ENCODE data around the gene KCTD10. TPM values are rescaled to one million over a fixed set of nuclear protein-coding genes. Genes with fewer than 3 reads are reported as not detected.

KCTD10 gene
- total and polyA plus RNA-seq, 2 experiments from 2014 or later, result 64.5 to 102 TPM

DNA sequence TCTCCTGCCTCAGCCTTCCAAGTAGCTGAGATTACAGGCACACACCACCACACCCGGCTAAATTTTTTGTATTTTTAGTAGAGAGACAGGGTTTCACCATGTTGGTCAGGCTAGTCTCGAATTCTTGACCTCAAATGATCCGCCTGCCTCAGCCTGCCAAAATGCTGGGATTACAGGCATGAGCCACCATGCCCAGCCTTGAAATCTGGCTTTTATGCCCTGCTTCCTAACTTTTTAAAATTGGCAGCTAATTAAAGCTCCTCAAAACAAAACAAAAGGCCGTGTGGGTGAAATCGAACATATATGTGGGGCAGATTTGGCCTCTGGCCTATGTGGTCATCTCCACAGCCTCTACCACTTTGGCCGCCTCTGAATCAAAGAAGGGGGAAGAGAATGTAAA, 37.9 kb downstream of the KCTD10 start:
- no peak for DNase-seq (ENCODE audit: low read depth in 1 of 2, low spot score in 1 of 2)
- H3K9me3 ChIP-seq (ENCODE audit: low read depth), result no peaks in the 10 kb centered on the region
- TF ChIP-seq, protein P1, sequence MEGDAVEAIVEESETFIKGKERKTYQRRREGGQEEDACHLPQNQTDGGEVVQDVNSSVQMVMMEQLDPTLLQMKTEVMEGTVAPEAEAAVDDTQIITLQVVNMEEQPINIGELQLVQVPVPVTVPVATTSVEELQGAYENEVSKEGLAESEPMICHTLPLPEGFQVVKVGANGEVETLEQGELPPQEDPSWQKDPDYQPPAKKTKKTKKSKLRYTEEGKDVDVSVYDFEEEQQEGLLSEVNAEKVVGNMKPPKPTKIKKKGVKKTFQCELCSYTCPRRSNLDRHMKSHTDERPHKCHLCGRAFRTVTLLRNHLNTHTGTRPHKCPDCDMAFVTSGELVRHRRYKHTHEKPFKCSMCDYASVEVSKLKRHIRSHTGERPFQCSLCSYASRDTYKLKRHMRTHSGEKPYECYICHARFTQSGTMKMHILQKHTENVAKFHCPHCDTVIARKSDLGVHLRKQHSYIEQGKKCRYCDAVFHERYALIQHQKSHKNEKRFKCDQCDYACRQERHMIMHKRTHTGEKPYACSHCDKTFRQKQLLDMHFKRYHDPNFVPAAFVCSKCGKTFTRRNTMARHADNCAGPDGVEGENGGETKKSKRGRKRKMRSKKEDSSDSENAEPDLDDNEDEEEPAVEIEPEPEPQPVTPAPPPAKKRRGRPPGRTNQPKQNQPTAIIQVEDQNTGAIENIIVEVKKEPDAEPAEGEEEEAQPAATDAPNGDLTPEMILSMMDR (IDR thresholded peaks at IDR 0.05; ENCODE audit: low read depth, low read length), result no peak
- no peaks in the 10 kb centered on the region for H3K27me3 ChIP-seq
- no peaks in the 10 kb centered on the region for H3K36me3 ChIP-seq
- no peak overlapping the region for H3K4me3 ChIP-seq
- no peak overlapping the region for H3K27ac ChIP-seq
- peaks cover 25% of the 10 kb centered on the region for H3K4me1 ChIP-seq (ENCODE audit: low read depth)

DNA sequence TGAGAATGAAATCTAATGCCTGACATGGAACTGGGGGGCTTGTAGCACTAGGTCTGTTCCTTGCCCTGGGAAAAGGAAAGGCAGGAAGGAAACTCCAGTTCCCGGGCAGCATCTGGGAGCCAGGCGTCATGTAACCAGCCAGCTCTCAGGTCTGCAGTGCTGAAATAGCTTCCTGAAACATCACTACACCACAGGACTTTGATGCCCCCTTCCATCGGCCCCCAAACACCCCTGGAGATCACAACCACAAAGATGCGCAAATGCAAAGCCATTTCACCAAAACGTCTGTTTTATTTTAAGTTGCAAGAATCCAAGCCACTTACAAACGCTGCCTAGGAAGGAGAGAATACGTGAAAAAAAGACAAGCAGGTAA, 40.9 kb downstream of the KCTD10 start:
- Histone ChIP-seq H3K9me3 (ENCODE audit: low read depth) (no peaks in the 10 kb centered on the region), H3K4me3 (no peak overlapping the region), H3K27ac (no peak overlapping the region), H3K27me3 (no peaks in the 10 kb centered on the region), H3K4me1 (ENCODE audit: low read depth) (peaks cover 14% of the 10 kb centered on the region), H3K36me3 (no peaks in the 10 kb centered on the region)
- no peak for DNase-seq (ENCODE audit: low read depth in 1 of 2, low spot score in 1 of 2)
- TF ChIP-seq, protein P1 (IDR thresholded peaks at IDR 0.05; ENCODE audit: low read depth, low read length), result no peak

- no peak overlapping the region for H3K27ac ChIP-seq
- H3K4me3 ChIP-seq, result no peak overlapping the region
- no peaks in the 10 kb centered on the region for H3K36me3 ChIP-seq
- H3K9me3 ChIP-seq (ENCODE audit: low read depth), result no peaks in the 10 kb centered on the region
- TF ChIP-seq, protein P1 (IDR thresholded peaks at IDR 0.05; ENCODE audit: low read depth, low read length), result no peak
- DNase-seq (ENCODE audit: low read depth in 1 of 2, low spot score in 1 of 2), result no peak
- no peaks in the 10 kb centered on the region for H3K27me3 ChIP-seq
- H3K4me1 ChIP-seq (ENCODE audit: low read depth), result peaks cover 9% of the 10 kb centered on the region
Measured at GRCh38 chr12:109435428-109436187, 41.5 kb downstream of the KCTD10 start.

DNA sequence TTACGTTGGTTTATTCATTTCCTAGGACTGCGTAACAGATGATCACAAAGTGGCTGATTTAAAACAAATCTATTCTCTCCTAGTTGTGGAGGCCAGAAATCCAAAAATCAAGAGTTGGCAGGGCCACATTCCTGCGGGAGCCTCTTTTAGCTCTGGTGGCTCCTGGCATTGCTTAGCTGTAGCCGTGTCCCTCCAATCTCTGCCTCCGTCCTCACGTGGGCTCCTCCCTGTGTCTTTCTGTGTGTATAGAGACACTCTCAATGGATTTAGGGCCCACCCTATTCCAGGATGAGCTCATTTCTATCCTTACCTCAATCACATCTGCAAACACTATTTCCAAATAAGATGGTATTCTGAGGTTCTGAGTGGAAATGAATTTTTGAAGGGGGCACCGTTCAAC, 42.5 kb downstream of the KCTD10 start:
- no peak for DNase-seq (ENCODE audit: low read depth in 1 of 2, low spot score in 1 of 2)
- Histone ChIP-seq H3K27ac (no peak overlapping the region), H3K4me3 (no peak overlapping the region), H3K9me3 (ENCODE audit: low read depth) (no peaks in the 10 kb centered on the region), H3K27me3 (no peaks in the 10 kb centered on the region), H3K36me3 (no peaks in the 10 kb centered on the region), H3K4me1 (ENCODE audit: low read depth) (no peaks in the 10 kb centered on the region)
- TF ChIP-seq, protein P1 (IDR thresholded peaks at IDR 0.05; ENCODE audit: low read depth, low read length), result no peak

- Histone ChIP-seq H3K4me1 (ENCODE audit: low read depth) (no peaks in the 10 kb centered on the region), H3K27me3 (no peaks in the 10 kb centered on the region), H3K36me3 (no peaks in the 10 kb centered on the region), H3K27ac (no peak overlapping the region), H3K4me3 (no peak overlapping the region), H3K9me3 (ENCODE audit: low read depth) (no peaks in the 10 kb centered on the region)
- TF ChIP-seq, protein P1 (IDR thresholded peaks at IDR 0.05; ENCODE audit: low read depth, low read length), result peak; percentile 37
- DNase-seq (ENCODE audit: low read depth in 1 of 2, low spot score in 1 of 2), result peak in 1 of 2 donors; percentile 30
Measured at GRCh38 chr12:109433618-109434017, 43.5 kb downstream of the KCTD10 start.
